Hair follicle dermal papilla cell (primary cell): ENCODE measurements around the gene VIPR2. TPM values are rescaled to one million over a fixed set of nuclear protein-coding genes. Genes with fewer than 3 reads are reported as not detected.

Experiments
- total RNA-seq: library from RNA; depleted of rRNA; stranded (reverse); fragments of >200 nt; gene quantifications from 2 replicates; pipeline ENCODE4 v1.2.3, GENCODE V29; 2012

VIPR2 gene, protein sequence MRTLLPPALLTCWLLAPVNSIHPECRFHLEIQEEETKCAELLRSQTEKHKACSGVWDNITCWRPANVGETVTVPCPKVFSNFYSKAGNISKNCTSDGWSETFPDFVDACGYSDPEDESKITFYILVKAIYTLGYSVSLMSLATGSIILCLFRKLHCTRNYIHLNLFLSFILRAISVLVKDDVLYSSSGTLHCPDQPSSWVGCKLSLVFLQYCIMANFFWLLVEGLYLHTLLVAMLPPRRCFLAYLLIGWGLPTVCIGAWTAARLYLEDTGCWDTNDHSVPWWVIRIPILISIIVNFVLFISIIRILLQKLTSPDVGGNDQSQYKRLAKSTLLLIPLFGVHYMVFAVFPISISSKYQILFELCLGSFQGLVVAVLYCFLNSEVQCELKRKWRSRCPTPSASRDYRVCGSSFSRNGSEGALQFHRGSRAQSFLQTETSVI
- not detected in 2 replicates for total RNA-seq

DNA sequence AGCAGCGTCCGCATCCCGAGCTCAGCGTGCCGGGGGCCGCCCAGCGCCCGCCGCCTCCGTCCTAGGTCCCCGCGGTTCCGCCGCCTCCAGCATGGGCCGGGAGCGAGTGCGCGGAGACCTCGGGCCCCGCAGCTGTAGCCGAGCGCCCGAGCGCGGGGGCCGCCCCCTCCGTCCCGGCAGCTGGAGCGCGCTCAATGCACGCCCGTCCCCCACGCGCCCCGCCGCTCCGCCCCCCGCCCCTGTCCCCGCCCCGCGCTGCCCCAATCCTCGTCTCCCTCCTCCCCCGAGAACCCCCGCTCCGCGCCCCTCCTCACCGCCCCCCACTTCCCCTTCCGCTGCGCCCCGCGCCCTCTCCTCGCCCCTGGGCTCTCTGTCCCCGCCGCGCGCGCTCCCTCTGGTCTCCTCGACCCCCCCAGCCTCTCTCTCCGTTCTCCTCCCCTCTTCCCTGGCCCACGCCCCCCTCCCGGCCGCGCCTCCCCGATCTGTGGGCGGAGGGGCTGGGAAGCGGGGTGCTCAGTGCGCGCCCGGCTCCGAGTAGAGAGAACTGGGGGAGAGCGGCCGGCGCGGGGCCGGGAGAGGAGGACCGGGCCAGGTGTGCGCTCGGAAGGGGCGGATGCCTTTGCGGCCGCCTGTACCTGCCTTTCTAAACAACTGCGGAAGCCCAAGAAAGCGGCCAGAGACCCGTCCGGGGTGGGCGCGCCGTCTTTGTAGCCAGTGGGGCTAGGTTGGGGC lies at the start of gene VIPR2:
TSS of gene VIPR2 (minus strand) at position 110 of the 732 bp plus-strand sequence. CDS start at position 14, 96 bp downstream.

